GM12878 (cell line): ENCODE data around the gene PHC1.
"Not testable (repeated sequence)": the region's sequence is repeated elsewhere in the genome, so short reads cannot be mapped to it uniquely, and the experiment has no call there.

Experiments
- EP300 ChIP-seq, 2 experiments: fragments of 150-350 bp in 1 of 2; IDR thresholded peaks; 2 replicates each; pipeline ENCODE4 v1.6.1; 2011 to 2012; ENCODE audit warnings: low read depth in 2 of 2, low read length in 2 of 2, borderline replicate concordance in 1 of 2, improper control_type of control experiment in 1 of 2, inconsistent platforms in 1 of 2; ENCODE audit not compliant: control insufficient read depth in 1 of 2
- POLR2AphosphoS2 ChIP-seq: IDR thresholded peaks from 2 replicates; pipeline ENCODE4 v1.6.1; 2011; ENCODE audit warnings: low read depth, mild to moderate bottlenecking, low read length, improper control_type of control experiment, moderate library complexity
- SMAD1 ChIP-seq: fragments of 450-650 bp; IDR thresholded peaks from 2 replicates; pipeline ENCODE4 v1.6.1; 2018; ENCODE audit warnings: mild to moderate bottlenecking, low read depth; ENCODE audit not compliant: partially characterized antibody
- SREBF2 ChIP-seq: IDR thresholded peaks from 2 replicates; pipeline ENCODE4 v1.6.1; 2012; ENCODE audit warnings: mild to moderate bottlenecking, low read length
- TF ChIP-seq, protein P1 (sequence below), 3 experiments: IDR thresholded peaks in 2 of 3; conservative IDR thresholded peaks in 1 of 3; 2 replicates each; pipeline ENCODE4 v1.5.1; 2011; ENCODE audit warnings: low read depth in 3 of 3, low read length in 3 of 3, mild to moderate bottlenecking in 3 of 3, control low read depth in 2 of 3, moderate library complexity in 2 of 3, inconsistent platforms in 1 of 3, mixed read lengths in 1 of 3; ENCODE audit not compliant: control insufficient read depth in 2 of 3, insufficient read depth in 1 of 3; ENCODE audit errors: extremely low read depth in 1 of 3

- TF ChIP-seq, protein P1, sequence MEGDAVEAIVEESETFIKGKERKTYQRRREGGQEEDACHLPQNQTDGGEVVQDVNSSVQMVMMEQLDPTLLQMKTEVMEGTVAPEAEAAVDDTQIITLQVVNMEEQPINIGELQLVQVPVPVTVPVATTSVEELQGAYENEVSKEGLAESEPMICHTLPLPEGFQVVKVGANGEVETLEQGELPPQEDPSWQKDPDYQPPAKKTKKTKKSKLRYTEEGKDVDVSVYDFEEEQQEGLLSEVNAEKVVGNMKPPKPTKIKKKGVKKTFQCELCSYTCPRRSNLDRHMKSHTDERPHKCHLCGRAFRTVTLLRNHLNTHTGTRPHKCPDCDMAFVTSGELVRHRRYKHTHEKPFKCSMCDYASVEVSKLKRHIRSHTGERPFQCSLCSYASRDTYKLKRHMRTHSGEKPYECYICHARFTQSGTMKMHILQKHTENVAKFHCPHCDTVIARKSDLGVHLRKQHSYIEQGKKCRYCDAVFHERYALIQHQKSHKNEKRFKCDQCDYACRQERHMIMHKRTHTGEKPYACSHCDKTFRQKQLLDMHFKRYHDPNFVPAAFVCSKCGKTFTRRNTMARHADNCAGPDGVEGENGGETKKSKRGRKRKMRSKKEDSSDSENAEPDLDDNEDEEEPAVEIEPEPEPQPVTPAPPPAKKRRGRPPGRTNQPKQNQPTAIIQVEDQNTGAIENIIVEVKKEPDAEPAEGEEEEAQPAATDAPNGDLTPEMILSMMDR (IDR thresholded peaks at IDR 0.05 in 2 of 3, conservative IDR thresholded peaks at IDR 0.05 in 1 of 3; ENCODE audit: control insufficient read depth in 2 of 3, extremely low read depth in 1 of 3, insufficient read depth in 1 of 3, low read depth in 3 of 3, low read length in 3 of 3) = not testable (repeated sequence)
- TF ChIP-seq EP300 (IDR thresholded peaks at IDR 0.05; ENCODE audit: borderline replicate concordance in 1 of 2, control insufficient read depth in 1 of 2, low read depth in 2 of 2, low read length in 2 of 2); POLR2AphosphoS2; SREBF2; SMAD1: not testable (repeated sequence)
Measured at GRCh38 chr12:8919643-8920042, 5.3 kb downstream of the PHC1 start.
